Measurements from ENCODE around the gene ROM1.

ROM1 gene

GRCh38 chr11:62573006-62573591 lies 40.0 kb upstream of the ROM1 start:
- H2AFZ ChIP-seq (ENCODE audit: low read depth, low read length), result 0 out of 2 replicates have a peak overlapping the region, but pooled peaks have one; percentile 15
- peak overlapping the region; percentile 95 for H3K9ac ChIP-seq (ENCODE audit: low read length)
- H3K4me3 ChIP-seq (ENCODE audit: low read length), result peak overlapping the region; percentile 93
- TF ChIP-seq CTCF (IDR thresholded peaks at IDR 0.05; ENCODE audit: low read depth, low read length) (no peak), EZH2phosphoT487 (IDR thresholded peaks at IDR 0.05; ENCODE audit: low read depth) (no peak)
- H3K4me2 ChIP-seq (ENCODE audit: low read length), result peak overlapping the region; percentile 73
- H3K27ac ChIP-seq (ENCODE audit: low read length), result peak overlapping the region; percentile 63
- H3K4me1 ChIP-seq (ENCODE audit: low read length), result peaks cover 46% of the 10 kb centered on the region
- H3K27me3 ChIP-seq (ENCODE audit: low read depth, low read length), result no peaks in the 10 kb centered on the region
- peaks cover 7% of the 10 kb centered on the region; the same call in 1 of the 2 replicates for H4K20me1 ChIP-seq (ENCODE audit: insufficient read depth, low read length)
- peaks cover 63% of the 10 kb centered on the region for H3K36me3 ChIP-seq (replicated peaks; ENCODE audit: low read depth, low read length)
- no peaks in the 10 kb centered on the region for H3K9me3 ChIP-seq (ENCODE audit: insufficient read depth, low read length)
- H3K79me2 ChIP-seq (ENCODE audit: low read length), result peaks cover 60% of the 10 kb centered on the region

GRCh38 chr11:62573592-62574362 lies 39.3 kb upstream of the ROM1 start, which contains the start of gene EEF1G:
TSS of gene EEF1G (minus strand) at chr11:62573891. CDS start at chr11:62573842, 49 bp downstream.
- peaks cover 54% of the 10 kb centered on the region for H3K79me2 ChIP-seq (ENCODE audit: low read length)
- H3K4me3 ChIP-seq (ENCODE audit: low read length), result peak within 1 kb of the TSS; percentile 93
- peaks cover 65% of the 10 kb centered on the region for H3K36me3 ChIP-seq (replicated peaks; ENCODE audit: low read depth, low read length)
- peaks cover 7% of the 10 kb centered on the region; the same call in 1 of the 2 replicates for H4K20me1 ChIP-seq (ENCODE audit: insufficient read depth, low read length)
- peak within 1 kb of the TSS; percentile 87 for H3K4me2 ChIP-seq (ENCODE audit: low read length)
- H3K4me1 ChIP-seq (ENCODE audit: low read length), result peaks cover 42% of the 10 kb centered on the region
- H2AFZ ChIP-seq (ENCODE audit: low read depth, low read length), result peak within 1 kb of the TSS; percentile 69
- H3K9me3 ChIP-seq (ENCODE audit: insufficient read depth, low read length), result no peaks in the 10 kb centered on the region
- no peaks in the 10 kb centered on the region for H3K27me3 ChIP-seq (ENCODE audit: low read depth, low read length)
- TF ChIP-seq CTCF (IDR thresholded peaks at IDR 0.05; ENCODE audit: low read depth, low read length), result no peak
- no peak for TF ChIP-seq EZH2phosphoT487 (IDR thresholded peaks at IDR 0.05; ENCODE audit: low read depth)
- peak within 1 kb of the TSS; percentile 63 for H3K27ac ChIP-seq (ENCODE audit: low read length)
- H3K9ac ChIP-seq (ENCODE audit: low read length), result peak within 1 kb of the TSS; percentile 95

- peak overlapping the region; percentile 69 for H2AFZ ChIP-seq (ENCODE audit: low read depth, low read length)
- peak overlapping the region; percentile 79 for H3K4me3 ChIP-seq (ENCODE audit: low read length)
- H3K4me2 ChIP-seq (ENCODE audit: low read length), result peak overlapping the region; percentile 87
- peaks cover 37% of the 10 kb centered on the region for H3K4me1 ChIP-seq (ENCODE audit: low read length)
- no peaks in the 10 kb centered on the region for H3K27me3 ChIP-seq (ENCODE audit: low read depth, low read length)
- H3K36me3 ChIP-seq (replicated peaks; ENCODE audit: low read depth, low read length), result peaks cover 66% of the 10 kb centered on the region
- TF ChIP-seq CTCF (IDR thresholded peaks at IDR 0.05; ENCODE audit: low read depth, low read length) (no peak), EZH2phosphoT487 (IDR thresholded peaks at IDR 0.05; ENCODE audit: low read depth) (no peak)
- H3K9me3 ChIP-seq (ENCODE audit: insufficient read depth, low read length), result no peaks in the 10 kb centered on the region
- H3K27ac ChIP-seq (ENCODE audit: low read length), result peak overlapping the region; percentile 59
- peak overlapping the region; percentile 89 for H3K9ac ChIP-seq (ENCODE audit: low read length)
- H4K20me1 ChIP-seq (ENCODE audit: insufficient read depth, low read length), result peaks cover 4% of the 10 kb centered on the region; the same call in 1 of the 2 replicates
- peaks cover 47% of the 10 kb centered on the region for H3K79me2 ChIP-seq (ENCODE audit: low read length)
These were observed 38.5 kb upstream of the ROM1 start for GRCh38 chr11:62574363-62575071.

- Histone ChIP-seq H3K4me1 (ENCODE audit: low read length) (peaks cover 33% of the 10 kb centered on the region), H3K4me3 (ENCODE audit: low read length) (no peak overlapping the region), H3K36me3 (replicated peaks; ENCODE audit: low read depth, low read length) (peaks cover 62% of the 10 kb centered on the region), H3K4me2 (ENCODE audit: low read length) (peak overlapping the region; percentile 87), H3K27me3 (ENCODE audit: low read depth, low read length) (no peaks in the 10 kb centered on the region), H3K9ac (ENCODE audit: low read length) (no peak overlapping the region), H4K20me1 (ENCODE audit: insufficient read depth, low read length) (no peaks in the 10 kb centered on the region), H3K79me2 (ENCODE audit: low read length) (peaks cover 41% of the 10 kb centered on the region), H3K9me3 (ENCODE audit: insufficient read depth, low read length) (no peaks in the 10 kb centered on the region), H2AFZ (ENCODE audit: low read depth, low read length) (no peak overlapping the region), H3K27ac (ENCODE audit: low read length) (no peak overlapping the region)
- TF ChIP-seq CTCF (IDR thresholded peaks at IDR 0.05; ENCODE audit: low read depth, low read length) (no peak), EZH2phosphoT487 (IDR thresholded peaks at IDR 0.05; ENCODE audit: low read depth) (no peak)
These were observed 37.9 kb upstream of the ROM1 start for GRCh38 chr11:62575156-62575555.

Measured in OCI-LY3 (cell line).